HL-60/S4 treated with retinoic acid at 250 ng/mL for 4 days and 3 days (cell line): Measurements from ENCODE around the gene PCDH12.

Experiments used
- in situ Hi-C: fragments of 300-500 bp; cut with MboI; formaldehyde crosslinking; loops from 2 replicates; pipeline ENCODE4 v1.7.0; 2022; ENCODE audit warnings: low sequenced_read_pairs

PCDH12 gene

GRCh38 chr5:141966963-141967333, 8.9 kb upstream of the PCDH12 start:
- in situ Hi-C loops: no loop called here

- in situ Hi-C loops: no loop called here
Observed at GRCh38 chr5:141966275-141966962, 8.4 kb upstream of the PCDH12 start.

- in situ Hi-C loops: no loop called here
Observed at GRCh38 chr5:141965071-141965470, 7.1 kb upstream of the PCDH12 start.

- in situ Hi-C loops: no loop called here
Observed at GRCh38 chr5:141963701-141964100, 5.7 kb upstream of the PCDH12 start.

GRCh38 chr5:141961466-141961865, 3.5 kb upstream of the PCDH12 start:
- in situ Hi-C loops: no loop called here

GRCh38 chr5:141960449-141961323, 2.7 kb upstream of the PCDH12 start:
- in situ Hi-C loops: no loop called here

DNA sequence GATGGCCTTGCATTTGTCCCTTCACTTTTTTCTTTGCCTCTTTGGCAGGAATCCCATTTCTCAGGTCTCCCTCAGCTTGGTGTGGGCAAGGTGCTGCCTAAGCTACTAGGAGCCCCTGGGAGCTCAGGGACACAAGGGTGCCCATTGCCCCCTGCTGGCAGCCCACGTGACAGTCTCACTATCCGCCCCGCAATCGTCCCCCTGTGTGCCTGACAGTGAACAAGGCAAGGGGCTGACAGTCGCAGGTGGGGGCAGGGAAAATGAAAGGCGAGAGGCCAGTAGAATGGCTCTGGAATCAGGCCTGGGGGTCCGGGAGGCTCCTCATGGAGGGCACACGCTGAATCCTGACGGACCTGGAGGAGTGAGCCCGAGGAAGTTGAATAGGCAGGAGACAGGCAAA, 2.0 kb upstream of the PCDH12 start:
- in situ Hi-C loops: no loop called here

DNA sequence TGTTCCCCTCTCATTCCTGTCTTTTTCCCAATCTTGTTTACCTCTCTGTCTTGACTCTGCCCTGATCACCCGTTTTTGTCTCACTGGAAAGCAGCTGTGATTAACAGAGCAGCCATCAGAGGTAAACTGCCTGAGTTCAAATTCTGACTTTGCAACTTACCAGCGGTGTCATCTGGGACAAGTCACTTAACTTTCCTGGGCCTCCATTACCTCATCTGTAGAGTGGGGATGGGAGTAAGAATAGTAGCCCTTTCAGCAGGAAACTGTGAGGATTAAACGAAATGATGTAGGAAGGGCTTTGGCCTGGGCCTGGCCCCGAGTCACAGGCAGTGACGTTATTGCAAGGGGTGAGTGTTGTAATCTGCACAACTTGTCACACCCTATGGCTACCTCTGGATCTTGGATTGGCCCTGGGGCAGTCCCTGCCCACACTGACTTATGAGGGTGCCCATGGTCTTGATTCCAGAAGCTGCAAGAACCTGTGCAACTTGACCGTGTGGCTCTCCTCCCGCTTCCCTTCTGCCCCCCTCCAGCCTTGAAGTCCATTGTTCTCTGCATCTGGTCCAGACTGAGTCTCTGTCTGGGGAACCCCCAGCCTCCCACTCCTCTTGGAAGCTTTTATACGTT, 657 bp upstream of the PCDH12 start:
- in situ Hi-C loops: loop anchor here (10.0 kb wide), 1 partner anchor 284 kb away; no protein-coding TSS in a partner anchor

GRCh38 chr5:141957367-141957996, 520 bp downstream of the PCDH12 start:
- in situ Hi-C loops: loop anchor here (10.0 kb wide), 1 partner anchor 283 kb away; no protein-coding TSS in a partner anchor

DNA sequence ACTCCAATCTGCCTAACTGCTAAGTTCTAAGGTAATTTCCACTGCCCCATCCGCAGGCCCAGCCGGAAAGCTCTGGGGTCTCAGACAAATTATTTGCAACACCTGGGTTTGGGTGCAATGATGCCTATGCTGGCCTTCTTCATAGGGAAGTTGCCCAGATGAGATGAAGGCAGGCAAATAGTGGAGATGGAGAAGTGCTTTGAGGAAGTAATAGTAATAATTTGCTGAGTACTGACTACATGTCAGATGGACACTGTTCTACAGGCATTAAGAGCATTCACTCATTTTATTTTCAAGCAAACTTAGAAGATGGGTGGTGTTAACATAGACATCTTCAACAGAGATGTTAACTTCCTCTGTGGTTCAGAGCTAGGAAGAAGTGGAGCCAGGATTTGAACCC, 3.8 kb downstream of the PCDH12 start:
- in situ Hi-C loops: loop anchor here (10.0 kb wide), 1 partner anchor 279 kb away; no protein-coding TSS in a partner anchor

- in situ Hi-C loops: loop anchor here (10.0 kb wide), 1 partner anchor 277 kb away; no protein-coding TSS in a partner anchor
Observed at GRCh38 chr5:141952020-141952419, 6.0 kb downstream of the PCDH12 start.

- in situ Hi-C loops: loop anchor here (10.0 kb wide), 1 partner anchor 277 kb away; no protein-coding TSS in a partner anchor
Observed at GRCh38 chr5:141951332-141951781, 6.6 kb downstream of the PCDH12 start.

DNA sequence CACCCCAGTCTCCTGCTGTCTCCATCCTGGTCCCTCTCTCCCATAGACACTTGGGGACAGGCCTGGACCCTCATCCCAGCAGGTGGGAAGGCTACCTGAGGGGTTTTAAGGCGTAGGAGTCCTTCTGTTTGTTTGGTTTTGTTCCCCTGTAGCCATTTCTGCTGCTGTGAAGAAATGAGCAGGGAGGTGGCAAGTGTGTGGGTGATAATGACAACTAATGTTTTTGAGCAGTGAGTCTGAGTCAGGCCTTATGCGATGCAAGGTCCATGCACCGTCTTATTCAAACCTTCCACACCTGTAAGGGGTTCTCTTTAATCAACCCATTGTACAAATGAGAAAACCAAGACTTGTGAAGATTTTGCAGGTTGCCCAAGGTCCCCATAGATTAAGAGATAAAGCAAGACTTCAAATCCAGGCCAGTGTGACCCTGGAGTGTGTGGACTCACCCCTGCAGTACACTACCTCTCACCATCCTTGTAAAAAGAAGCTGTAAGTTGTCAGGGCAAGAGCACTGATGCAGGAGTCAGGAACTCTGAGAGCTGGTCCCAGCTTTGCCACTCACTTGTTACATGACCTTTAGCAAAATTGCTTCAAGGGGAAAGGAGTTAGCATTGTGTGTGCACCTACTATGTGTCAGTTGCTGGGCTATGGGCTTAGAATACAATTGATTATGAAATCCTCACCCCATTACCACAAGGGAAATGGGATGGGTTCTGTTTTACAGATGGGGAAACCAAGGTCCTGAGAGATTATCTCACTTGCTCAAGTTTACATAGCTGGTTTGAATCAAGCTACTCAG, 7.6 kb downstream of the PCDH12 start:
- in situ Hi-C loops: loop anchor here (10.0 kb wide), 1 partner anchor 276 kb away; no protein-coding TSS in a partner anchor

GRCh38 chr5:141949511-141949910, 8.5 kb downstream of the PCDH12 start:
- in situ Hi-C loops: no loop called here

GRCh38 chr5:141948812-141949211, 9.2 kb downstream of the PCDH12 start:
- in situ Hi-C loops: no loop called here

DNA sequence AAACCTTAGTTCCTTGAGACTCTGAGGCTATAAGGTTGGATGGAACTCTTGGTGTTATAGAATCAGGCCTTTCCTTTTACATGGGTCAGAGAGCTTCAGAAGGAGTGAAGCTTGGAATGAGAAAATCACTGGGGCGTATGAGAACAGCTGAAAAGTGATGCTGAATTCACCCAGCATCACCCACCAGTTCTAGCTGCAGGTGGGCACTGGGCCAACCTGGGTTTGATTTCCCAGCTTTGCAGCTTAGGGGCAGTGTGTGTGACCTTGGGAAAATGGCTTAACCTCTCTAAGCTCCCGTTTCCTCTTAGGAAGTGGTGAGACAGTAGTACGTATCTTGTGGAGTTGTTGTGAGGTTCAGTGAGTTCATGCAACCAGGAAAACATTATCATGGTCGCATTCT, 10.7 kb downstream of the PCDH12 start:
- in situ Hi-C loops: no loop called here

DNA sequence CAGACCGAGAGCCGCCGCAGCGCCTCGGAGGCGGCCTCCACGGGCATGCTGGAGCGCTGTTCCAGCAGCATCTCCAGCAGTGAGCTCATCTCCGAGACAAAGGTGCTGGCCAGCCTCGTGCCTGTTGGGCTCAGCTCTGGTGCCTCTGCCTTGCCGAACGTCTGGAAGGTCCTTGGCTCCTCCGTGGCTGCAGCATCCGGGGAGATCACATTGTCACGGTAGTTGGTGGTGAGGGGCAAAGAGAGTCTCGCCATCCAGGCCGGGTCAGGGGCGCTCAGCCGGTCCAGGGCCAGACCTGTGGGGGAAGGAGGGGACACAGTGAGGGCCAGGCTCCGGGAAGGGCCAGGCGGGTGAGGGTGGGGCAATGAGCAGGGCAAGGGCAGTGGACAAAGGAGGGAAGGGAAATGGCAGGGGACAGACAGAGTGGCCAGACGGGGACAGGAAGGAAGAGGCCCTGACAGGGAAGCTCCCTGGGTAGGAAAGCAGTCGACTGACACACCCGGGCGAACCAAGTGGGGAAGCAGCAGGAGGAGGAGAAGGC, 12.4 kb downstream of the PCDH12 start:
- in situ Hi-C loops: no loop called here

GRCh38 chr5:141944076-141944475, 13.9 kb downstream of the PCDH12 start:
- in situ Hi-C loops: no loop called here

- in situ Hi-C loops: no loop called here
Observed at GRCh38 chr5:141942185-141942857, 15.7 kb downstream of the PCDH12 start.
